NCI-H82 (cell line): ENCODE data around the gene NPEPL1.
"Not testable (repeated sequence)": the region's sequence is repeated elsewhere in the genome, so short reads cannot be mapped to it uniquely, and the experiment has no call there.

ENCODE experiments used
- DNase-seq: peaks from one replicate; lab custom pipeline; 2025; lab: John Stamatoyannopoulos, UW

NPEPL1 gene

DNA sequence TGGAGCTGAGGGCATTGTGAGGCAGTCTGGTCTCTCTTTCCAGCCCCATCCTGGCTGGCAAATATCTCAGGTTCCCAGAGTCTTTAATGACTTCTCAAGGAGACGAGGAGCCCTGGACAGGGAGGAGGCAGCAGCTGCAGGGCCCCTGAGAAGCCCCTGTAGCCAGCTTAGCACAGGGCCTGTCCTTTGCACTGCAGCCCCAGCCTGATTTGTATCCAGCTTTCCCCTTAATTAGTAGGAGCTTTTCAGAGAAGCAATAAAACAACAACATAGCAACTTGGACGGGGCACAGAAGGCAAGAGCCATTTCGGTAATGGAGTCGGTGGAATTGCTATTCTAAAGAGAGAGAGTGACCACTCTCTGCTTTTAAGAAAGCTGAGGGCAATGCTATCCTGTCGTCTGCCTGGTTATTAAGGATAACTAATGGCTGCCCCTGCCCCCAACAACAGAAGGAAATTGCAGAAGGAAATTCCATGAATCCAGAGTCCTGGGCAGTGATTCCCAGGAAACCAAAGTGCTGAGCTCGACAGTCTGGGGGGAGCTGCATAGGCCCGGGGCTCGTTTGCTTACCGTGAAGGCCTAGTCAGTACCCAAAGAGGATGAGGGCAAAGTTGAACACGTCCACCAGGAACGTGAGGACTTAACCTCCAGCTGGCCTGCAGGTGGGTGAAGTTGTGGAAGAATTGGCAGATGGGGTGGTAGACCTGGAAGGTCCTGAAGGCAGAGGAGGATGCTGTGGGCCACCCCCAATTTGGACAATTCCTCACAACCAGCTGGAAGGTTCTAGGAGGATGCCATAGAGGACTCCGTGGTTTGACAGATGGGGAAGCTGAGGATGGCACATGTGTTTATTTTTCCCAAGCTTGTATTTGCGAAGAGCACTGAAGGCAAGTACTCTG is 50.3 kb downstream of the NPEPL1 start:
- no peak for DNase-seq

- DNase-seq: no peak
Observed at GRCh38 chr20:58743929-58744534, 51.4 kb downstream of the NPEPL1 start.

GRCh38 chr20:58744836-58745235 is 52.2 kb downstream of the NPEPL1 start:
- no peak for DNase-seq

DNA sequence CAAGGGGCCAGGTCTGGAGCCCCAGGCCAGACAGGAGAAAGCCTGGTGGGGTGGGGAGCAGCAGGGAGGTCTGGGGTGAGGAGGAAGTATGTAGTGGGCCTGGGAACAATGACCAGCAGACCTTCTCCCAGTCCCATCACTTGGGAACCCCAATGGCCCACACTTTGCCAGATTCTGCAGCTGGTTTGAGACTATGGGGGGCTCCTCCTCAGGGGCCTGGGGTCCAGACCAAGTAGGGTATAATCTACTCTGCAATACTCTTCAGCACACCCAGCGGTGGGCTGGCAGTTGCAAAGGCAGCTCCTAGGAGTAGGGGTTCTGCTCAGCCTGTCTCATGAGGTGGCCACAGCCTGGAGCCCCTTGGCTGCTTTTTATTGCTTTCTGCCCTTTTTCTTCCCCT is 52.8 kb downstream of the NPEPL1 start:
- no peak for DNase-seq

- no peak for DNase-seq
Observed at GRCh38 chr20:58746620-58747019, 54.0 kb downstream of the NPEPL1 start.

DNA sequence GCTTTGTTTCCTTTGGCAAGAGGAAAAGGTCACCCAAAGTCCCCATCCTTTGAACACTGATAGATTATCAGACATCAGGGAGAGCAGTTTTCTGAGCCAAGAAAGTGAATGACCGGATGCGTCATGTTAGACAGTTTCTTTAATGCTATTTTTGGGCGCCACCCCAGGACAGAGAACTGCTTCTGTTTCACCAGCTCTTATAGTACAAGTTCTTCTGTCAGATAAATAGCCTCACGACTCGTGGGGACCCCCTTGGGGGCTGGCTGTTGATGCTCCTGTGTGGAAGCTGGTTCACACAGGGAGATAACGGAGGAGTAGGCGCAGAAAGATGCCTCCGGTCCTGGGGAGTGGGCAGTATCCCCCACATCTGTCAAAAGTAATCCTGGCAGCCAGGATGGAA is 54.6 kb downstream of the NPEPL1 start:
- DNase-seq: no peak

GRCh38 chr20:58748618-58749017 is 56.0 kb downstream of the NPEPL1 start:
- DNase-seq: no peak

DNA sequence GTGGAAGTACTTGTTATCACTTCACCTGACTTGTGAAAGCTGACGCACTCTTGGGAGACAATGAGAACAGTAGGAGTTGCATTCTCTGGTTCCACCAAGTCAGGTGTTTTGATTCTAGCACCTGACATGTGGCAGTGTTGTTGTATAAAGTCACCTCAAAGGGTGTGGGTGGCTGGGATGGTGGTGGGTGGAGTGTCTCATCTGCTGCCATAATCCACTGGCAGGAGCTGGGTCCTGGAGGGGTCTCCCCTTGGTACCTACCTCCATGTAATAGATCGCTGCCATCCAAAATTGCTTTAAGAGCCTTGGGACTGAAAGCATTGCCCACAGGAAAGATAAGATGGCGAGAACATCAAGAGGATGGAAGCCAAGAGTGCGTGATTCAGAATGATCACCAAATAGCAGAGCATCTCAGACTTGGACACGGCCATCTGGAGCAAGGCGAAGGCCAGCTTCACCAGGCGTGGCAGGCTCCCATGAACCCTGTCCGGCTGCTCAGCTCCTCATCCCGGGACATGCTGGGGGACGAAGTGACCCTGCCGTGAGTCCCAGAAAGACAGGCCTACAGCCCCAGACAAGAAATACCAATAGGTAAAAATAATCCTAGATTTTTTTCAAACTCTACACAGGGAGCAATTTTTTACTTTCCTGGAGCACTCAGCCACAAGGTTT is 56.6 kb downstream of the NPEPL1 start:
- no peak for DNase-seq

DNA sequence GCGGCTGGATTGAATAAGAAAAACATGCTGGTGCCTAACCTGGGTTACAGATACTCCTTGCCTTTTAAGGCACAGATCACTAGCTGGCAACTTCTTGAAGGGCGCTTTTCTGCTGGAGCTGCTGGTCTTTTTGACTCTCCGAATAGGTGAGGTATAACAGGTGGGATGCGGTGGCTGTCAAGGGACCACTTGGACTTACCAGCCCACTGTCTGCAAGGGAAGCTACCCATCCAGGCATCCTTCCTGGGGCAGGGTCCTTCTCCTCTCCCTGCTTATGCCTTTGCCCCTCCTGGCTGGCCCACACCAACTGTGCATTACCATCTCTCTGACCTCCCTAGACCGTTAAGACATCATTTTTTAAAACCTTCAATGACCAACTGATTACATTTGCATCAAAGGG is 57.4 kb downstream of the NPEPL1 start:
- DNase-seq: no peak

DNA sequence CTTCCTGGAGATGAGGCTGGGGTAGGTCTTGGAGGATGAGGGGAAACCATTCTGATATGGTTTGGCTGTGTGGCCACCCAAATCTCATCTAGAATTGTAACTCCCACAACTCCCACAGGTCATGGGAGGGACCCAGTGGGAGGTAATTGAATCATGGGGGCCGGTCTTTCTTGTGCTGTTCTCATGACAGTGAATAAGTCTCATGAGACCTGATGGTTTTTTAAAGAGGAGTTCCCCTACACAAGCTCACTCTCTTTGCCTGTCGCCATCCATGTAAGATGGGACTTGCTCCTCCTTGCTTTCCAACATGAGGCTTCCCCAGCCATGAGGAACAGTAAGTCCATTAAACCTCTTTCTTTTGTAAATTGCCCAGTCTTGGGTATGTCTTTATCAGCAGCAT is 58.1 kb downstream of the NPEPL1 start:
- DNase-seq: not testable (repeated sequence)

DNA sequence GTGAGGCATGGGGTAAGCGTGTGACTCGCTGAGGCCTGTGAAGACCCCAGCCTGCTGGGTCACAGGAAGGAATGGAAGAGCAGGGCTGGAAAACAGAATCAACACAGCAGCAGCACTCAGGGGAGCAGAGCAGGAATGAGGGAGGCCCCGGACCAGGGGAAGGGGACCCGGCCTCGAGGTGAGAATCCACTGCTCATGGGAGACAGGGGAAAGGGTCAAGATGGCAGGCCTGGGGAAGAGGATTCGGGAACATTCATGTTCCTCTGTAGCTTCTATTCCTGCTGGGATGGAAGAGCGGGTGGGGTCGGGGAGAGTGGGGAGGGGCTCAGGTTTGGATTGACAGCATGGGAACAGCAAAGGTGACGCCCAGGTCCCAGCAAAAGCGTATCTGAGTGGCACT is 59.4 kb downstream of the NPEPL1 start:
- DNase-seq: no peak

DNA sequence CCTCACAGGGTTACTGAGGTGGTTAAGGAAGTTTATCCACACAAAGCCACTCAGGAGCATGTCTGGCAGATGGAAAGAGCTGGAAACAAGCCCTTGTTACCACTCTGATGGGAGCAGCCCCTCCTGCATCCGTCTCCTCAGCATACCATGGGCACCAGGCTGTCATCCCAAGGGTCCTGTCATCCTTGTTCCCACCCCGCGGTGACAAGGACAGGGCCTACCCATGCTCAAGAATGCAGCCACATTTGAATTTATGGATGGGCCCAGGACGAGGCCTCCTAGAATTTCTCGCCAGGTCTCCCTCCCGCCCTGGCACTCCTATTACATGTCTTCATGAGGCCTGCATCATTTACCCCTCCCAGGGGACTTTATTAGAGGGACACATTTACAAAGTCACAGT is 60.0 kb downstream of the NPEPL1 start:
- no peak for DNase-seq

DNA sequence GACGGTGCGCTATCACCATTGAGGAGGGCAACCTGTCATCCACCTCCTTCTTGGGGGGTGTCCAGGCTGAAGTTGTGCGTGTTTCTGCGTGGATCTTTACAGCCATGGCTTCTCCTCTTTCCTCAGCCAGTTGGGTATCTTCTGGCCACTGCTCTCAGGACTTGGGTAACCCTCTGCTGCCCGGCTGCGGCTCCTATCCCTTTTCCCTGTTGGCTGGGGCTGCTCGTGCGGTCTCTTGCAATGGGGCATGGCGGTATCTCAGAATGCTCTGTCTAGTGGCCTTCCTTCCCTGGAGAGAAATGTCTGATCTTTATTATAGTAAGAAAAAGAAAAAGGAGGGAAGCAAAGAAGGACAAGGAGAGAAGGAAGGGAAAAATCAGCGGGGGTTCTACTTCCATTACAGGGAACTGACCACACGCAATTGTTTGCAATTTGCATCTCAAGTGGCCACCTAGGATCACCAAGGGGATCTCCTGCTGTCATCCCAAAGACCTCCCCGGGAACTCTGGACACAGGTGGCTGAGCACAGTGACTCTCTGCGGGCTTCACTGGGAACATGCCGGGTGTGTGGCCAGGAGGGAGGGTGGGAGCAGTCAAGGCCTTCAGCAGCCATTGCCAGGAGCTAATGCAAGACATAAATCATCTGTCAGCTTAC is 60.8 kb downstream of the NPEPL1 start:
- no peak for DNase-seq

DNA sequence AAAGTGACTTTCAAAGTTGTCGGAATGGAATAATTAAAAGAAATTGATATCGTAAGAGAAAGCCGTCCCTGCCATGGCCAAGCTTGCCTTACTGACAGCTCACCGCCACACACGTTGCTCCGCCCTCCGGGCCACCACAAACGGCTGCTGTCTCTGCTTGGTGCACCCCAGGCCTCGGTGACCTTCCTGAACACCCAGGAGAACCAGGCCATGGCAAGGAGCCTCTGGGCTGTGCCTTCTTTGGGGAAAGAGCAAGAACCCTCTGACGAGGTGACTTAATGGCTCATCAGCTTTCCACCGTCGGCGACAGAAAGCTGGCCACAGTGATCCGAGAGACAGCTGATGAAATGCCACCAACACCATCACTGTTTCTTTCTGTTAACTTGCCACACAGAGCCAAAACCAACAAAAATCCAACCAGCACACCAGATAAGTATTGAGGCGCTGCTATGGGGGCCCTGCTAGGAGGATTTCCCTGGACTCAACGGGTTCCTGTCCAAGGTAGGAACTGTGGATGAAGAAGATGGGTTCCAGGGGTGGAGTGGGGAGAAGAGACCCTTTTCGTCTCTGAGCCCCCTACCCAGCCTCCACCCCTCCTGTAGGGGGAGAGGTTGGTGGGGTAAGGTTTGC is 61.4 kb downstream of the NPEPL1 start:
- DNase-seq: no peak

DNA sequence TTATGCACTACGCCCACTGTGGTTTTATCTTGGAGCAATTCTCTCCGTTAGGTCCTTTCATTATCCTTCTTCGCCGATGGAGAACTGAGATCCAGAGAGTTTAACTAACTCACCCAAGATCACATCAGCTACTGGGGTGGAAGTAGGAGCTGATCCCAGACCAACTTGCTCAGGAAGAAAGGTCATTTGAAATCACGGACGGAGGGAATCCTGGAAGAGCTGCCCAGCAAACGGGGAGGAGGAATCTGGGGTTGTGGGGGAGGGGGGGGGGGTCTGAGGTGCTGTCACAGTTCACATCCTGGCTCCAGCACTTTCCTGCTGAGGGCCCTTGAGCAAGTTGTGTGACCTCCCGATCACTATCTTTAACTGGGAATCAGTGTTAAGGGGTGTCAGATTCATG is 62.0 kb downstream of the NPEPL1 start:
- no peak for DNase-seq

- DNase-seq: no peak
Observed at GRCh38 chr20:58755062-58755697, 62.6 kb downstream of the NPEPL1 start.

DNA sequence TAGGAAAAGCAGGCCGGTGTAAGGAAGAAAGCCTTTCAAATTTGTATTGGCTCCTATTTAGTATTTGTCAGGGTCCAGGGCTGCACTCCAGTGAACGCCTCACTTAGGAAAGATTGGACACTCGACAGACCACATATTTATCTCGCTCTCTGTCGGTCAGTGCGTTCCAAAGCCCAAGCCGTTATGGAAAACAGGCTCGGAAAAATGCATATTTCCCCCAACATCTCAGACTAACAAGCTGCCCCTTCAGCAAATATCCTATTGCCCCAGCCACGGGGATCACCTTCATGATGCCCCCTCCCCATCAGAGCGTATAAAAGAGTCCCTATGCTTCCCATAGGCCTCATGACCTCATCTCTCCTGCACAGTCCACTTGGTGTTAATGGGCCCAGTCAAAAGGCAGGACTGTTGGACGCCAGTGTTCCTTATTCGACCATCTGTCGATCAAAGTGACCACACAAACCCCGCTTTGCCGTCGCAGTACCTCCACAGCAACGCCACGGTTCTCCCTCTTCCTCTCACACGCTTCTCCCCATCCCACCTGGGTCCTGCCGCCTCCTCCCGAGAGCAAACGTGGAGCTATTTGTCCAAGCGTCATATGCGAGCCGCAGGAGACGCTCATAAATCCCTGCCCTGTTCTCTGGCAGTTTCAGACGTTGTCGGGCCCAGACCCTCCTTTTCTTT is 63.3 kb downstream of the NPEPL1 start:
- DNase-seq: no peak

GRCh38 chr20:58756450-58756775 is 63.8 kb downstream of the NPEPL1 start:
- no peak for DNase-seq

DNA sequence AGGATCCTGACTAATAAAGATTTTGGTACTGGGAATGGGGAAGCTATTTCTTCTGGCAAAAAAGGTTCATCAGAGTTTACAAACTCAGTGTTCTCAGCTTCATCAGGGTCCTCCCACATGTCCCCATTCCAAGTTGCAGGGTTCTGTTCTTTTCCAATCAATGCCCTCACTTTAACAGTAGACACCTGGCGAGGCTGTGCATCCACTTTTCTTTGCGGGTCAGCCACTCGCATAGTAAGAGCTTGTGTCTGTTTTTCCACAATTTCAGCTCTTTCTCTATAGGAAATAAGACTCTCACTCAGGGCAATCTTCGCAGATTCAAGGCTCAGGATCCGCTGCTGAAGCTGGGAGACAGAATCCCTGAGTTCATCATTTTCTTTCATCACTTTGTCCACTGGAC is 65.0 kb downstream of the NPEPL1 start:
- not testable (repeated sequence) for DNase-seq

- DNase-seq: no peak
Observed at GRCh38 chr20:58759947-58760346, 67.3 kb downstream of the NPEPL1 start.

GRCh38 chr20:58760856-58761255 is 68.3 kb downstream of the NPEPL1 start:
- no peak for DNase-seq
